Measurements from ENCODE around the gene NCKAP5L.

- no peak for TF ChIP-seq CTCF (IDR thresholded peaks at IDR 0.05 in 8 of 11, conservative IDR thresholded peaks at IDR 0.05 in 3 of 11)
- no peak for TF ChIP-seq POLR2A (IDR thresholded peaks at IDR 0.05)
- no peak for TF ChIP-seq POLR2AphosphoS5 (IDR thresholded peaks at IDR 0.05)
These were observed 41.7 kb upstream of the NCKAP5L start for GRCh38 chr12:49869816-49870500.
